GM21423 (cell line): ENCODE measurements around the gene LRP3.
"Not testable (repeated sequence)": the region's sequence is repeated elsewhere in the genome, so short reads cannot be mapped to it uniquely, and the experiment has no call there.

ENCODE experiments used
- ATAC-seq: cut with Tn5 transposase; IDR thresholded peaks from one replicate; pipeline ENCODE4 v1.9.1; 2021; ENCODE audit warnings: mild to moderate bottlenecking, moderate library complexity; ENCODE audit not compliant: unreplicated experiment

The LRP3 gene

GRCh38 chr19:33175886-33176669 lies 18.1 kb upstream of the LRP3 start:
- no peak for ATAC-seq

GRCh38 chr19:33176670-33177416 lies 17.3 kb upstream of the LRP3 start:
- peak; percentile 80 for ATAC-seq

GRCh38 chr19:33177417-33177979 lies 16.6 kb upstream of the LRP3 start:
- ATAC-seq = no peak

- ATAC-seq = no peak
Measured at GRCh38 chr19:33186431-33187182, 7.5 kb upstream of the LRP3 start.

- ATAC-seq = no peak
Measured at GRCh38 chr19:33187183-33187540, 7.0 kb upstream of the LRP3 start.

- ATAC-seq = no peak
Measured at GRCh38 chr19:33189453-33189852, 4.7 kb upstream of the LRP3 start.

- not testable (repeated sequence) for ATAC-seq
Measured at GRCh38 chr19:33191092-33191491, 3.0 kb upstream of the LRP3 start.

GRCh38 chr19:33191501-33191900 lies 2.6 kb upstream of the LRP3 start:
- no peak for ATAC-seq

- ATAC-seq = no peak
Measured at GRCh38 chr19:33192010-33192409, 2.1 kb upstream of the LRP3 start.

- ATAC-seq = no peak
Measured at GRCh38 chr19:33193269-33193864, 763 bp upstream of the LRP3 start.

- ATAC-seq = no peak
Measured at GRCh38 chr19:33194532-33194885, 379 bp downstream of the LRP3 start.

GRCh38 chr19:33194886-33195644 lies 935 bp downstream of the LRP3 start:
- no peak for ATAC-seq

GRCh38 chr19:33195645-33196347 lies 1.7 kb downstream of the LRP3 start:
- ATAC-seq = no peak

GRCh38 chr19:33196446-33197193 lies 2.5 kb downstream of the LRP3 start:
- no peak for ATAC-seq

GRCh38 chr19:33197591-33198000 lies 3.5 kb downstream of the LRP3 start:
- ATAC-seq = no peak

GRCh38 chr19:33198169-33198568 lies 4.0 kb downstream of the LRP3 start:
- ATAC-seq = no peak

GRCh38 chr19:33199441-33200265 lies 5.5 kb downstream of the LRP3 start:
- no peak for ATAC-seq

- no peak for ATAC-seq
Measured at GRCh38 chr19:33201473-33201872, 7.3 kb downstream of the LRP3 start.
